H1 (cell line): Measurements from ENCODE around the gene MCC. TPM values are rescaled to one million over a fixed set of nuclear protein-coding genes. Genes with fewer than 3 reads are reported as not detected.

ENCODE experiments used
- CTCF ChIA-PET: fragments of 300-600 bp; sonication (Branson Sonifier 250); formaldehyde crosslinking; loops from one replicate; lab custom pipeline; 2021; ENCODE audit not compliant: partially characterized antibody; lab: Charles Lee
- POLR2A ChIA-PET: fragments of 300-600 bp; sonication (Branson Sonifier 250); formaldehyde crosslinking; loops from one replicate; lab custom pipeline; 2021; ENCODE audit warnings: inconsistent platforms; ENCODE audit not compliant: partially characterized antibody; lab: Charles Lee
- DNase-seq, 2 experiments: peaks; one replicate each; pipeline versions ENCODE4 v3.0.0 to v3.0.0-alpha.2; 2010 to 2022; ENCODE audit warnings: low spot score in 2 of 2, low read depth in 1 of 2, mixed read lengths in 1 of 2
- FAIRE-seq: peaks from 2 replicates; lab custom pipeline; 2011; peaks lifted over from hg19 to GRCh38; lab: Jason Lieb, UNC
- H2AFZ ChIP-seq: 2 replicates; pipeline ENCODE4 v1.8.1; 2012; ENCODE audit warnings: low read length, inconsistent platforms
- H2AK5ac ChIP-seq: 2 replicates; pipeline ENCODE4 v1.6.1; 2013; ENCODE audit warnings: low read depth, low read length
- H2BK120ac ChIP-seq: replicated peaks from 2 replicates; pipeline ENCODE3; 2013; ENCODE audit warnings: low read depth, low read length, inconsistent platforms
- H2BK12ac ChIP-seq: 2 replicates; pipeline ENCODE4 v1.6.1; 2013; ENCODE audit warnings: low read depth, low read length
- H2BK15ac ChIP-seq: 2 replicates; pipeline ENCODE4 v1.6.1; 2013; ENCODE audit warnings: low read length
- H2BK20ac ChIP-seq: 2 replicates; pipeline ENCODE4 v1.6.1; 2013; ENCODE audit warnings: low read length
- H2BK5ac ChIP-seq: 2 replicates; pipeline ENCODE4 v1.6.1; 2013; ENCODE audit warnings: low read depth, low read length
- H3K14ac ChIP-seq: 2 replicates; pipeline ENCODE4 v1.6.1; 2013; ENCODE audit warnings: inconsistent platforms; ENCODE audit not compliant: insufficient read length
- H3K18ac ChIP-seq: 2 replicates; pipeline ENCODE4 v1.6.1; 2013; ENCODE audit warnings: low read length; ENCODE audit errors: extremely low read depth
- H3K23ac ChIP-seq: 2 replicates; pipeline ENCODE4 v1.6.1; 2013; ENCODE audit warnings: inconsistent platforms; ENCODE audit not compliant: insufficient read length
- H3K23me2 ChIP-seq: 2 replicates; pipeline ENCODE4 v1.6.1; 2013; ENCODE audit warnings: low read depth, low read length
- H3K27ac ChIP-seq: 2 replicates; pipeline ENCODE4 v1.6.1; 2011; ENCODE audit warnings: low read depth, low read length, inconsistent platforms
- H3K27me3 ChIP-seq, 4 experiments: replicated peaks in 1 of 4; 1 replicate in 1 of 4; 2 replicates in 3 of 4; pipeline versions ENCODE4 v1.6.1 to v1.8.1; 2011 to 2013; ENCODE audit warnings: low read length in 3 of 4, mild to moderate bottlenecking in 3 of 4, inconsistent platforms in 2 of 4, mixed read lengths in 2 of 4, moderate library complexity in 1 of 4; ENCODE audit not compliant: control insufficient read depth in 3 of 4, insufficient read depth in 3 of 4; ENCODE audit errors: extremely low read depth in 1 of 4
- H3K36me3 ChIP-seq, 4 experiments: 2 replicates each; pipeline versions ENCODE4 v1.6.1 to v1.8.1; 2011 to 2013; ENCODE audit warnings: mild to moderate bottlenecking in 4 of 4, low read length in 3 of 4, moderate library complexity in 2 of 4, control low read depth in 1 of 4, inconsistent platforms in 1 of 4; ENCODE audit not compliant: insufficient read depth in 4 of 4, control insufficient read depth in 2 of 4
- H3K4ac ChIP-seq: replicated peaks from 2 replicates; pipeline ENCODE3; 2013; ENCODE audit warnings: low read length, low read depth, mixed read lengths, inconsistent platforms; ENCODE audit not compliant: insufficient read length
- H3K4me1 ChIP-seq, 4 experiments: replicated peaks in 1 of 4; 1 replicate in 1 of 4; 2 replicates in 3 of 4; pipeline versions ENCODE4 v1.6.1 to v1.8.1; 2011 to 2013; ENCODE audit warnings: low read length in 3 of 4, inconsistent platforms in 2 of 4, mixed read lengths in 1 of 4; ENCODE audit not compliant: insufficient read depth in 4 of 4, control insufficient read depth in 3 of 4
- H3K4me2 ChIP-seq, 2 experiments: 2 replicates each; pipeline versions ENCODE4 v1.6.1 to v1.8.1; 2011 to 2013; ENCODE audit warnings: low read depth in 2 of 2, low read length in 2 of 2, control low read depth in 1 of 2, inconsistent platforms in 1 of 2, mild to moderate bottlenecking in 1 of 2; ENCODE audit not compliant: insufficient read depth in 1 of 2
- H3K4me3 ChIP-seq, 4 experiments: fragments of 200-600, 300-600 bp in 1 of 4; sonication (generic), shearing (Covaris generic), sonication (Bioruptor Twin) in 1 of 4; 2 replicates each; pipeline versions ENCODE4 v1.5.1 to v1.8.1; 2011 to 2016; ENCODE audit warnings: low read length in 4 of 4, low read depth in 3 of 4, control low read depth in 2 of 4, inconsistent platforms in 2 of 4, mild to moderate bottlenecking in 2 of 4, mixed read lengths in 1 of 4, moderate library complexity in 1 of 4; ENCODE audit not compliant: insufficient read depth in 2 of 4; ENCODE audit errors: extremely low read depth in 1 of 4
- H3K56ac ChIP-seq: replicated peaks from 2 replicates; pipeline ENCODE3; 2013; ENCODE audit warnings: low read depth, mild to moderate bottlenecking, mixed read lengths, low read length, inconsistent platforms; ENCODE audit not compliant: insufficient read length
- H3K79me1 ChIP-seq: 2 replicates; pipeline ENCODE4 v1.6.1; 2013; ENCODE audit warnings: low read depth, low read length, control low read depth
- H3K79me2 ChIP-seq, 2 experiments: 2 replicates each; pipeline versions ENCODE4 v1.6.1 to v1.8.1; 2012 to 2013; ENCODE audit warnings: low read length in 2 of 2, mild to moderate bottlenecking in 2 of 2, inconsistent platforms in 1 of 2; ENCODE audit not compliant: insufficient read depth in 2 of 2, control insufficient read depth in 1 of 2
- H3K9ac ChIP-seq, 4 experiments: replicated peaks in 1 of 4; 1 replicate in 1 of 4; 2 replicates in 3 of 4; pipeline versions ENCODE4 v1.6.1 to v1.8.1; 2011 to 2013; ENCODE audit warnings: low read depth in 3 of 4, low read length in 3 of 4, control low read depth in 2 of 4, mild to moderate bottlenecking in 2 of 4, moderate library complexity in 2 of 4, inconsistent platforms in 1 of 4; ENCODE audit errors: extremely low read depth in 1 of 4
- H3K9me3 ChIP-seq, 2 experiments: 2 replicates each; pipeline versions ENCODE4 v1.6.1 to v1.8.1; 2012 to 2013; ENCODE audit warnings: mild to moderate bottlenecking in 2 of 2, moderate library complexity in 2 of 2, control low read depth in 1 of 2, inconsistent platforms in 1 of 2, low read depth in 1 of 2, low read length in 1 of 2, mixed read lengths in 1 of 2; ENCODE audit not compliant: insufficient read depth in 2 of 2
- H4K20me1 ChIP-seq, 2 experiments: replicated peaks in 1 of 2; 2 replicates each; pipeline versions ENCODE3 to v1.8.1; 2011 to 2013; ENCODE audit warnings: inconsistent platforms in 2 of 2, low read length in 2 of 2, mild to moderate bottlenecking in 1 of 2; ENCODE audit not compliant: insufficient read depth in 2 of 2, control insufficient read depth in 1 of 2
- H4K5ac ChIP-seq: 2 replicates; pipeline ENCODE4 v1.6.1; 2013; ENCODE audit warnings: low read length, low read depth, mixed read lengths, inconsistent platforms; ENCODE audit not compliant: insufficient read length
- H4K8ac ChIP-seq: 2 replicates; pipeline ENCODE4 v1.8.0; 2013; ENCODE audit warnings: mild to moderate bottlenecking, moderate library complexity, low read length, inconsistent platforms; ENCODE audit not compliant: insufficient read depth; ENCODE audit errors: extremely low read depth
- H4K91ac ChIP-seq: replicated peaks from 2 replicates; pipeline ENCODE3; 2013; ENCODE audit warnings: low read length, mixed read lengths, inconsistent platforms; ENCODE audit not compliant: insufficient read length
- PHF8 ChIP-seq: fragments of 200-600 bp; sonication (generic); conservative IDR thresholded peaks from 2 replicates; pipeline ENCODE4 v1.7.1; 2012; ENCODE audit warnings: low read depth, mild to moderate bottlenecking, inconsistent platforms, low read length, moderate library complexity
- RAD21 ChIP-seq, 2 experiments: IDR thresholded peaks in 1 of 2; conservative IDR thresholded peaks in 1 of 2; 2 replicates each; pipeline ENCODE4 v1.6.1; 2011; ENCODE audit warnings: low read depth in 2 of 2, low read length in 2 of 2, improper control_type of control experiment in 1 of 2, inconsistent platforms in 1 of 2, mild to moderate bottlenecking in 1 of 2, moderate library complexity in 1 of 2
- WGBS, 2 experiments: shearing (Covaris generic) in 1 of 2; methylation state at CpG; one replicate each; pipeline versions ENCODE4 v1.1.6 to v1.1.7; 2013 to 2015; ENCODE audit warnings: low lambda C conversion rate in 2 of 2, mixed read lengths in 2 of 2, inconsistent platforms in 1 of 2, low coverage in 1 of 2, missing lambda C conversion rate in 1 of 2; ENCODE audit not compliant: insufficient replicate concordance in 2 of 2, insufficient coverage in 1 of 2, insufficient read length in 1 of 2; ENCODE audit errors: extremely low coverage in 1 of 2, missing lambda C conversion rate in 1 of 2; 5-methylcytosine and 5-hydroxymethylcytosine counted together
- polyA plus RNA-seq, 7 experiments: library from polyadenylated mRNA; depleted of rRNA in 3 of 7; stranded (reverse) in 5 of 7; unstranded in 2 of 7; fragments of >200 nt in 5 of 7; fragments of 200-250 nt in 2 of 7; gene quantifications; 1 replicate in 5 of 7; 2 replicates in 1 of 7; 4 replicates in 1 of 7; pipeline versions ENCODE4 v1.2.1 to v1.2.3, GENCODE V29; 2011 to 2013; ENCODE audit warnings: missing spikeins in 2 of 7, mixed read lengths in 2 of 7
- total RNA-seq: library from RNA; stranded (reverse); fragmentation: NEBNext Ultra II Directional; extraction: Animal tissue kit (Norgen Biotek cat#: 25700); gene quantifications from 2 replicates; pipeline ENCODE4 v1.2.1, GENCODE V29; 2021
- TF ChIP-seq, protein P1 (sequence below), 3 experiments: IDR thresholded peaks; 1 replicate in 2 of 3; 2 replicates in 1 of 3; pipeline versions ENCODE4 v1.5.1 to v1.6.1; 2011; ENCODE audit warnings: low read length in 3 of 3, mild to moderate bottlenecking in 3 of 3, inconsistent platforms in 2 of 3, low read depth in 1 of 3, moderate library complexity in 1 of 3; ENCODE audit not compliant: insufficient read depth in 1 of 3; ENCODE audit errors: control extremely low read depth in 1 of 3

MCC gene
- total and polyA plus RNA-seq, 2 of the 8 experiments (the other 6 are each of a cell fraction or from before 2014, with no cell fraction given), result 2.6 to 18.3 TPM

- Histone ChIP-seq H2BK12ac (no peak overlapping the region), H3K27ac (no peak overlapping the region), H3K4me3 (no peak overlapping the region), H4K8ac (no peak overlapping the region), H3K4ac (no peak overlapping the region), H3K56ac (no peak overlapping the region), H3K27me3 (no peaks in the 10 kb centered on the region), H2AFZ (no peak overlapping the region), H2BK15ac (no peak overlapping the region), H2BK120ac (no peak overlapping the region), H2BK5ac (no peak overlapping the region), H3K14ac (no peak overlapping the region), H4K5ac (no peak overlapping the region), H3K79me2 (peaks cover 0 to 11% of the 10 kb centered on the region in 2 experiments; a peak in 2 of 4 replicates), H4K91ac (no peak overlapping the region), H2BK20ac (no peak overlapping the region), H3K23me2 (peaks cover 4% of the 10 kb centered on the region), H3K9me3 (no peaks in the 10 kb centered on the region), H3K4me2 (no peak overlapping the region), H3K36me3 (peaks cover 0 to 5% (median 0%) of the 10 kb centered on the region in 4 experiments; a peak in 1 of 8 replicates), H3K79me1 (no peaks in the 10 kb centered on the region), H4K20me1 (peaks cover 0 to 2% of the 10 kb centered on the region in 2 experiments), H3K18ac (no peak overlapping the region), H3K9ac (no peak overlapping the region), H3K4me1 (peaks cover 0 to 5% (median 2%) of the 10 kb centered on the region in 4 experiments; a peak in 3 of 7 replicates), H3K23ac (no peak overlapping the region), H2AK5ac (no peak overlapping the region)
- DNase-seq (no peak), FAIRE-seq (no peak)
- ChIA-PET CTCF (interaction anchor here (0.6 to 5.0 kb wide), 16 partner anchors 23 to 525 kb away, joined by 3 to 37 read pairs (median 4); partner anchors contain the start of gene MCC), POLR2A (no interaction called here)
- TF ChIP-seq, protein P1, sequence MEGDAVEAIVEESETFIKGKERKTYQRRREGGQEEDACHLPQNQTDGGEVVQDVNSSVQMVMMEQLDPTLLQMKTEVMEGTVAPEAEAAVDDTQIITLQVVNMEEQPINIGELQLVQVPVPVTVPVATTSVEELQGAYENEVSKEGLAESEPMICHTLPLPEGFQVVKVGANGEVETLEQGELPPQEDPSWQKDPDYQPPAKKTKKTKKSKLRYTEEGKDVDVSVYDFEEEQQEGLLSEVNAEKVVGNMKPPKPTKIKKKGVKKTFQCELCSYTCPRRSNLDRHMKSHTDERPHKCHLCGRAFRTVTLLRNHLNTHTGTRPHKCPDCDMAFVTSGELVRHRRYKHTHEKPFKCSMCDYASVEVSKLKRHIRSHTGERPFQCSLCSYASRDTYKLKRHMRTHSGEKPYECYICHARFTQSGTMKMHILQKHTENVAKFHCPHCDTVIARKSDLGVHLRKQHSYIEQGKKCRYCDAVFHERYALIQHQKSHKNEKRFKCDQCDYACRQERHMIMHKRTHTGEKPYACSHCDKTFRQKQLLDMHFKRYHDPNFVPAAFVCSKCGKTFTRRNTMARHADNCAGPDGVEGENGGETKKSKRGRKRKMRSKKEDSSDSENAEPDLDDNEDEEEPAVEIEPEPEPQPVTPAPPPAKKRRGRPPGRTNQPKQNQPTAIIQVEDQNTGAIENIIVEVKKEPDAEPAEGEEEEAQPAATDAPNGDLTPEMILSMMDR (IDR thresholded peaks at IDR 0.05; ENCODE audit: control extremely low read depth in 1 of 3, insufficient read depth in 1 of 3, low read depth in 1 of 3, low read length in 3 of 3), result peak in 2 of 3 experiments; percentile 24 to 29; a peak in 2 of 4 replicates
- TF ChIP-seq RAD21 (IDR thresholded peaks at IDR 0.05 in 1 of 2, conservative IDR thresholded peaks at IDR 0.05 in 1 of 2; ENCODE audit: low read depth in 2 of 2, low read length in 2 of 2), result peak; percentile 54 to 59
- no peak for TF ChIP-seq PHF8
- 87% methylated on average over 6 of the region's 6 CpGs; no CpG with 5 or more reads in 1 of the 2 experiments for WGBS, 2 experiments
Measured at GRCh38 chr5:113510836-113511451, 22.7 kb upstream of the MCC start.
